Liver (tissue), 3 donors: ENCODE data around the gene GRK5.
"Not testable (repeated sequence)": the region's sequence is repeated elsewhere in the genome, so short reads cannot be mapped to it uniquely, and the experiment has no call there.

Experiments used
- CTCF ChIP-seq: fragments of 150-350 bp; IDR thresholded peaks from 2 replicates; pipeline ENCODE4 v1.5.1; 2017; ENCODE audit warnings: improper control_type of control experiment, low read depth, low read length; ENCODE audit not compliant: missing input control
- FOXA1 ChIP-seq: IDR thresholded peaks from 2 replicates; pipeline ENCODE4 v1.6.1; 2016; ENCODE audit warnings: antibody characterized with exemption
- SP1 ChIP-seq: IDR thresholded peaks from 2 replicates; pipeline ENCODE4 v1.6.1; 2018; ENCODE audit warnings: antibody characterized with exemption, mild to moderate bottlenecking
- TAF1 ChIP-seq: conservative IDR thresholded peaks from 2 replicates; pipeline ENCODE4 v1.6.1; 2016; ENCODE audit warnings: antibody characterized with exemption, mild to moderate bottlenecking
- YY1 ChIP-seq: IDR thresholded peaks from 2 replicates; pipeline ENCODE4 v1.6.1; 2016; ENCODE audit warnings: antibody characterized with exemption, mild to moderate bottlenecking
- donor health status: healthy.
- donor health status: healthy.

GRCh38 chr10:119232439-119232838 lies 25.1 kb downstream of the GRK5 start:
- not testable (repeated sequence) for TF ChIP-seq TAF1, CTCF, YY1, FOXA1, SP1
